Measurements from ENCODE around the gene LRP2BP.

Gene LRP2BP

GRCh38 chr4:185395238-185395955 is at the start of gene LRP2BP:
LRP2BP (minus strand) TSS chr4:185395924; CDS start chr4:185378186, 17,738 bp downstream.
- DNase-seq, result no peak

- no peak for DNase-seq
Observed at GRCh38 chr4:185445209-185445608, 49.5 kb upstream of the LRP2BP start.

DNA sequence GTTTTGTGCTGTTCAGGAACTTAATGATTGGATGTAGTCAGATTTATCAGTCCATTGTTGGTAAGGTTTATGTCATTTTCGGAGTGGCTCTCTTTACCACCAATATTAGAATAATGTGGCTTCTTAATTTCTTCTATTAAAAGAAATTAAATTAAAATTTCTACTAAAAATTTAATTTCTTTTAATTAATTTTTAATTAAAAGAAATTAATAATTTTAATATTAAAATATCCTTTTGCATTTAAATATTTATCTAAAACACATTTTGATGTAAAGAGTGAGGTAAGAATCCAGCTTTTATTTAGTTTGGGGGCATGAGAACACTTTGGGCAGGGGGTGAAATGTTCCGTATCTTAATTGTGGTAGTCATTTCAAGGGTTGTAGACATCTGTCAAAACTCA is 45.8 kb upstream of the LRP2BP start:
- no peak for DNase-seq

DNA sequence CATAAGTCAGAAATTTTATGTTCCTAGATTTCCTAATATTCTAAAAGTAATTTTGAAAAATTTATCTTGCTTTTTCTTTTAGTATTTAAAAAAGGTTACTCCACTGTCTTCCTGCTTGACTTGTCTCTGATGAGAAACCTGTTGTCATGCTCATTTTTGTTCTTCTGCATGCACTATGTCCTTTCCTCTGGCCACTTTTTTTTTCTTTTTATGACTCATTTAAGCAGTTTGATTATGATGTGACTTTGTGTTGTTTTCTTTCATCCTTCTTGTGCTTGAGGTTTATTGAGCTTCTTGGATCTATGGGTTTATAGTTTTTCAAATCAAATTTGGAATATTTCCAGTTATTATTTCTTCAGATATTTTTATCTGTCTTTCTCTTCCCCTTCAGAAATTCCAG is 42.1 kb upstream of the LRP2BP start:
- no peak for DNase-seq

- no peak for DNase-seq
Observed at GRCh38 chr4:185435466-185435865, 39.7 kb upstream of the LRP2BP start.

- DNase-seq, result no peak
Observed at GRCh38 chr4:185429660-185430059, 33.9 kb upstream of the LRP2BP start.

DNA sequence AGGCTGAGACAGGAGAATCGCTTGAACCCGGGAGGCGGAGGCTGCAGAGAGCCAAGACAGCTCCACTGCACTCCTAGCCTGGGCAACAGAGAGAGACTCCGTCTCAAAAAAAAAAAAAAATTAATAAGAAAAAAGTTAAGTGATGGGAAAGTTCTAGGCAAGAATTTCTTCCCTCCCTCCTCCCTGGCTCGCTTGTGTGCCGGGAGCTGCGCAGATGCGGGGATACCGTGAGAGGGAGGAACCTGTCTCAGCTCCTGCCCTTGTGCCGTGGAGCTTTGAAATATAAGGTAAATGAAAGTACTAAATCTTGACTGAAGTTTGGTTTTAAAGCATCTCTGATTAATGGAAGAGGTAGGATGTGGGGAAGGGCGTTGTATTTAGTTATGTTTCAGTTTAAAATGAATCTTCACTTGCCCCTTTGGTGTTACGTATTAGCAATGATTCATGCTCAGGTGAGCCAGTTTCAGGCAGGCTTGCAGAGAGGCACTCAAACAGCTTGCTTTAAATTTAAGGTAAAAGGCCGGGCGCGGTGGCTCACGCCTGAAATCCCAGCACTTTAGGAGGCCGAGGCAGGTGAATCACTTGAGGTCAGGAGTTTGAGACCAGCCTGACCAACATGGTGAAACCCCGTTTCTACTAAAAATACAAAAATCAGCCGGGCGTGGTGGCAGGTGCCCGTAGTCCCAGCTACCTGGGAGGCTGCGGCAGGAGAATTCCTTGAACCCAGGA is 31.4 kb upstream of the LRP2BP start:
- DNase-seq, result no peak

- DNase-seq, result peak; percentile 88
Observed at GRCh38 chr4:185425647-185426352, 30.1 kb upstream of the LRP2BP start, which contains the start of gene UFSP2. UFSP2 (minus strand) TSS chr4:185425964; CDS start chr4:185425868, 96 bp downstream.

DNA sequence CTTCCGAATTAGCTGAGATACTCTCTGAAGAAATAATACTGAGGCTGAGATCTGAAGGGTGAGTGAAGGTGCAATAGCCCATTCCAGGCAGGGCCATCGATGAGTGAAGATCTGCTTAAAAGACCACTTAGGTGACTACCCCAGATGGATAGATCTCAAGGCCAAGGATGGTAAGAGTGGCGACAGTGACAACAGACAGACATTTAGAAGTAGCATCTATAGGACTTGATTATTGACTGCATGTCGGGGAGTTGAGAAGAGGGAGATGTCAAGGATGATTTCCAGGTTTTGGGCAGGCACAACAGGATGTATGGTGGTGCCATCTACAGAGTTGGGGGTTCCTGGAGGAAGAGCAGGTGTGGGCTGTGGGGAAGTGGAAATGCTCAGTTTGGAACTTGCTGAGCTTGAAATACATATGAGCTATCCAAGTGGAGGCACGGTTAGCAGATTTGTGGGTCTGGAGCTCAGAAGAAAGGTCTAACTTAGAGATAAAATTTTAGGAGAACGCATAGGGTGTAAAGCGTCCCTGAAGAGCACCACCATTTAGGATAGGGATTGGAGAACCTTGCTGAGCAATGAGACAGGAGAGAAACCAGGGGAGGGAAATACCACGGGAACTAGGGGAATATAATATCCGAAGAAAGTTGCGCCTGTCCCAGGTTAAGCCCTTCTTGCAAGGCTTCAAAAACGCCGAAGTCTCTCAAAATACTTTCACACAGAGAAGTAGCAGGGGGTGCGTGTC is 29.4 kb upstream of the LRP2BP start:
- no peak for DNase-seq

DNA sequence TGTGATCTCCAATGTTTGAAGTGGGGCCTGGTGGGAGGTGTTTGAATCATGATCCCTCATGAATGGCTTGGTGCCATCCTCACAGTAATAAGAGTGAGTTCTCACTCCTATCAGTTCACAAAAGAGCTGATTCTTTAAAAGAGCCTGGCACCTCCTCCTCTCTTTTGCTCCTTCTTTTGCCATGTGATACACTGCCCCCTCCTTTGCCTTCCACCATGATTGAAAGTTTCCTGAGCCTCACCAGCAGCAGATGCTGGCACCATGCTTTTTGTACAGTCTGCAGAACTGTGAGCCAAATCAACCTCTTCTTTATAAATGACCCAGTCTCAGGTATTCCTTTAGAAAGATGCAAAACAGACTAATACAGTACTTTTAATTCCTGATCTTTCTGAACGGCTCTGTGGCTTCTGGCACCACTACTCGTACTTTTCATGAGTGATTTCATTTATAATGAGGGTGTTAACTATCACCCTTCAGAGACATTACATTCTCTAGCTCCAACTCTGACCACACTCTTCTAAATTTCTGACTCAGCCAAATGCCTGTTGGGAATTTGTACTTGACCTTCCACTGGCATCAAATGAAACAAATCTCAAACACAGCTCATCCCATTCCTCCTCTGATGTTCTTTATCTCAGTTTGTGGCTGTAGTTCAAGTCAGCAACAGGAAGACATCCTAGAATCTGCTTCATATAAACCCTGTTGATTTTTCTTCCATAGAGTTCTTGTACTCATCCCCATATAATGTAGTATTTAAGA is 25.8 kb upstream of the LRP2BP start:
- no peak for DNase-seq

DNA sequence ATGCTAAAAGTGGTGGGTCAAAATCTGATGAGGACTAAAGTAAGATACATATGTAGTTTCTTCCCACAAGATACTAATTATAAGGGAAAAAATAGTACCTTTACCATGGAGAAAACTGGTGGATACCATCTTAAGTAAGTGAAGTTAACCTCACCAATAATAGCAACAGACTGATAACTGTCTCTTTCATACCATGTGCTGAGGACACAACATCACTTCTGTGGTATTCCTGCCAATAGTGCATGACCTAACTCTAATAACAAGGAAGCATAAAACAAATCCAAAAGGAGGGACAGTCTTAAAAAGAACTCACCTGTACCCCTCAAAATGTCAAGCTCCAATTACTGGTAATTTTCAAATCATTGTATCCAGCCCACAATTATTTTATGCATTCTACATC is 21.2 kb upstream of the LRP2BP start:
- DNase-seq, result no peak

GRCh38 chr4:185412412-185412811 is 16.7 kb upstream of the LRP2BP start:
- no peak for DNase-seq

DNA sequence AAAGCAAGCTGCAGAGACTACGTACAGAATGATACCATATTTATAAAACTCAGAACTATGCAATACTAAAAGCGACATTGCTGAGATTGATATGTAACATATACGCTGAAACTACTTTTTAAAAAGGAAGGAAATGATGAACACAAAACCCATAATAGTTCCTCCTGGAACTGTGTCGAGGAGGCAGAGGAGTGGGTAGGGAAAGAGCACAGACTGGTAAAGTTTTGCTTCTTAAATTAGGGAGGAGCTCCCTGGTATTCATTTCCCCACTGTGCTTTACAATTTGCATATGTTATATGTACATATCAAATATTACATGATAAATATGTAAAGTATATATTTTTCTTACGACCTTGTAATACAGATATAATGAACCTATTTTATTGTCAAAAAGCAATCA is 16.1 kb upstream of the LRP2BP start:
- DNase-seq, result no peak

DNA sequence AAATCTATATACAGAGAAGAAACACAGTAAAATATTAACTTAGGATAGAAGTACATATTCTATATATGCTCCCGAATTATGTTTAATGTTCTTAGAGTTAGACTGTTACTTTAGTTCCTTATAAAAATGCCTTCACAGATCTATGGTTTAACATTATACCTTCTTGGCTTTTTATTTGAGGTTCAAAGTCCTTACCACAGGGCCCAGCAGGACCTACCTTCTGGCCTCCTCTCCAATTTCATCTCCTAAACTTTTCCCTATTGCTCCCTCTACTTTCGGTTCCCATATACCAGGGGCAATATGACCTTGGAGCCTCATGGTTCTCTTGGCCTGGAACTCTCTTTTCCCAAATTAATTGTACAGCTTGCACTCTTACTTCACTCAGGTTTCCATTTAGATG is 12.7 kb upstream of the LRP2BP start:
- DNase-seq, result no peak

DNA sequence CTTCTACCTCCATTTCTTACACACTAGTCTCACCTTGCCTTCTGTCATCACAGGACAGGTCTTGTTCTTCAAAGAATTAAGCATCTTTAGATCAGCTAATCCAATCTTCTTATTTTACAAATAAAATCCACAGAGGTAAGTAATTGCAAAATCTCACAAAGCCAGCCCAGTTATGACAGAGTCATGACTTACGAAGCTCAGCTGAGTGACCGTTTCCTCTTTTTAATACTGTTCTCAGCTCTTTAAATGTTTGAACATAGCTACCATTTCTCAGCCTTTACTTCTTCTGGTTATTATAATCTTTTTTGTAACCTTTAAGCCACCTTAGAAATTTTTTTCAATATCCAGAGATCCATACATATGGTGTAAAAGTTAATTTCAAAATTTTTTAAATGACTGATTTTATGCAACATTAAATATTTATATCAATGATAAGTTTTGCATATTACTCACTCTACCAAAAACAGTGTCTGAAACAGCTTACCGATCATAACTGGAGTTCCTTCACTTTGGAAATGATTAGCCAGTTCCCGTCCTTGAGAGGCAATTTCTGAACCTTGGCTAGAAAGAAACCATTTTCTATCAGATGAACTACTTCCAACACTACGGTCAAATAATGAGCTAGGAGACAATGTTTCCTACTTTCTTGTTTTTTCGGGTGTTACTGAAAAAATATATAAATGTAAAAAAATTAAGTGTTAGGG is 9.7 kb upstream of the LRP2BP start:
- no peak for DNase-seq

GRCh38 chr4:185404031-185404430 is 8.3 kb upstream of the LRP2BP start:
- DNase-seq, result no peak

DNA sequence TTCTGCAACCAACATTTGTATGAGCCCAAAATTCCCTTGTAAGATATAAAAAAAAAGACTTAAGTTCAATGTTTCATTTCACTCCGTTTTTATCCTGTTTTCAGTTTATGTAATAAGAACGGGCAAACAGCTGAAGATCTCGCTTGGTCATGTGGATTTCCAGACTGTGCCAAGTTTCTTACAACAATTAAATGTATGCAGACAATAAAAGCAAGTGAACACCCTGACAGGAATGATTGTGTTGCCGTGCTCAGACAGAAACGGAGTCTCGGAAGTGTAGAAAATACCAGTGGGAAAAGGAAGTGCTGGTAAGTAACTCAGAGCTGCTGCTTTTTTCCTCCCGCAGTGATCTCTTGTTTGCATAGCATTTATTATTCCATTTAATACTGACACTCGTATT is 3.7 kb upstream of the LRP2BP start:
- no peak for DNase-seq

GRCh38 chr4:185398618-185399017 is 2.9 kb upstream of the LRP2BP start:
- DNase-seq, result no peak

GRCh38 chr4:185396724-185397385 is 1.1 kb upstream of the LRP2BP start, which contains the start of gene ANKRD37:
ANKRD37 (plus strand) TSS chr4:185396841; CDS start chr4:185396924, 83 bp downstream.
- DNase-seq, result no peak

- DNase-seq, result peak; percentile 96
Observed at GRCh38 chr4:185395956-185396723, 416 bp upstream of the LRP2BP start.

Measured in stimulated activated CD8-positive, alpha-beta memory T cell treated with anti-CD3 and anti-CD28 coated beads, Interleukin-4, amount 100 ng/mL, for 48 hours (primary cell).